Hepatocyte (in vitro differentiated cells): Measurements from ENCODE around the gene ZNF417.
"Not testable (repeated sequence)": the region's sequence is repeated elsewhere in the genome, so short reads cannot be mapped to it uniquely, and the experiment has no call there.

Experiments used
- CTCF ChIP-seq: fragments of 200-600 bp; sonication (generic); IDR thresholded peaks from 2 replicates; pipeline ENCODE4 v1.5.1; 2016; ENCODE audit warnings: antibody characterized with exemption, mild to moderate bottlenecking; ENCODE audit not compliant: poor library complexity
- EZH2 ChIP-seq: fragments of 200-600 bp; sonication (generic); IDR thresholded peaks from 2 replicates; pipeline ENCODE4 v1.6.1; 2016; ENCODE audit warnings: antibody characterized with exemption, mild to moderate bottlenecking, borderline replicate concordance

DNA sequence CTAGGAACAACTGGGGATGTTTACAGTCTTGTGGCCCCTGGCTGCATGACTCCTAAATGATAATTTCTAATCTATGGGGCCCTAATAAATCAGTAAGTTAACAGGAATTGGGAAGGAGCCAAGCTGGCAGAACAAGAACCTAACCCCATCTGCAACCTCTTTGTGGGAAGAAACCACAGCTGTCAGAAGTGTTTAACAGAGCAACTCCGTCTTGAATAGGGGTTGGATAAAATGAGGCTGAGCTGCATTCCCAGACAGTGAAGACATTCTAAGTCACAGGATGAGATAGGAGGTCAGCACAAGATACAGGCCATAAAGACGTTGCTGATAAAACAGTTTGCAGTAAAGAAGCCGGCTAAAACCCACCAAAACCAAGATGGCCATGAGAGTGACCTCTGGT, 25.7 kb downstream of the ZNF417 start:
- TF ChIP-seq EZH2, CTCF: not testable (repeated sequence)
